NCI-H2196 (cell line): Measurements from ENCODE around the gene PIGU.
"Not testable (repeated sequence)": the region's sequence is repeated elsewhere in the genome, so short reads cannot be mapped to it uniquely, and the experiment has no call there.

ENCODE experiments used
- DNase-seq: peaks from one replicate; lab custom pipeline; 2025; ENCODE audit not compliant: unreplicated experiment; lab: John Stamatoyannopoulos, UW

The PIGU gene

DNA sequence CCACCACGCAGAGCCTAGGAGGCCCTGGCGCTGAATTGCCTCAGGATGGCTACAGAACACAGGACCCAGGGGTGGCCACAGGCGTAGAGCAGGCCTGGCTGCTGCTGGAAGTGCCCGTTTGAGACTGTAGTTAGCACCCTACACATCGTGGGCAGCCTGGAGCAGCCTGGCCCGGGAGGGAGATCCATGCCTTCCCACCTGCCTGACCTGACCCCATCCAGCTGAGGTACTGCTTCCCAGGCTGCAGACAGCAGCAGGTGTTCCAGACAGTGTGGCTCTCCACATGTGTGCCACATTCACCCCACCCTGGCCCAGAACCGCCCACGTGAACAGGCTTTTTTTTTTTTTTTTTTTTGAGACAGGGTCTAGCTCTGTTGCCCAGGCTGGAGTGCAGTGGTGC lies 139.2 kb downstream of the PIGU start:
- no peak for DNase-seq

DNA sequence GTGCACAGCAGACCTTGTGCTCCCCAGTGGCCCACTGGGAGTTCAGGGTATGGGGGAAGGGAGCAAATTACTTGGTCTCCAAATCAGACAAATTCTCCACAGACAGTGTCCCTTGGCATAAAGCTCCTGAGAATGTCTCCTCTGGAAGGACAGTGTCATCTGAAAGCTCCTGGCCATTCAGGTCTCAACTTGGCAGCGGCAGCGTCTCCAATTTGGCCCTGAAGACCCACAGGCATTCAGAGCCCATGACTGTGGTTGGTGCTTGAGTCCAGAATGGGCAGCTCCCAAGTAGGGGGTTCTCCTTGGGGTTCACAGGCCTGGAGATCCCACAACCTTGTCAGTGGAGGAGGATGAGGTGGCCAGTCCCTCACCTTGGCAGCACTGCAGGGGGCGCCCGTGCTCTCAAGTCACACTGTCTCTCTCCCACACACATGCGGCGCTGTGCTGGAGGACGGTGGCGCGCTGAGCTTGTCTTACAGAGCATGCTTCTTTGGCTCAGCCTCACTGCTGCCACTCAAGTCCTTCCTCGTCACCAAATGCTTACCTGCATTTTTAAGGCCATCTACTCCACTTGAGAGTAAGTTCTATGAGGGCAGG lies 140.0 kb downstream of the PIGU start:
- DNase-seq: peak; percentile 10

DNA sequence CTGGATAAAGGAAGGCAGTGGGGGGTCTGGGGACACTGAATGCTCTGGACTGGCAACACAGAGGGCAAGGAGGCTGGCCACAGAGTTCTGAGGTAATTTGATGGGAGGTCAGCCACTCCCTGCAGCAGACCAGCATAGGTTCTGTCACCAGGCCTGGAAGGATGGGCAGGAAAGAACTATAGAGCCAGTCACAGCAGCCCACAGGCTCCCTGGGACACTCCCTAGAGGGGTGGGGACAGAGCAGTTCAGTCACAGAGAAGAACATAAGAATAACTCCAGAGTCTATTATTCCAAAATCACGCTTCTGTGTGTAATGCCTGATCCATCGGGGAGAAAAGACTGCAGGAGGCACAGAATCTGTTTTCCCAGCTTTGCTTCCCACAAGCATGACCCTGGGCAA lies 141.0 kb downstream of the PIGU start:
- DNase-seq: no peak

DNA sequence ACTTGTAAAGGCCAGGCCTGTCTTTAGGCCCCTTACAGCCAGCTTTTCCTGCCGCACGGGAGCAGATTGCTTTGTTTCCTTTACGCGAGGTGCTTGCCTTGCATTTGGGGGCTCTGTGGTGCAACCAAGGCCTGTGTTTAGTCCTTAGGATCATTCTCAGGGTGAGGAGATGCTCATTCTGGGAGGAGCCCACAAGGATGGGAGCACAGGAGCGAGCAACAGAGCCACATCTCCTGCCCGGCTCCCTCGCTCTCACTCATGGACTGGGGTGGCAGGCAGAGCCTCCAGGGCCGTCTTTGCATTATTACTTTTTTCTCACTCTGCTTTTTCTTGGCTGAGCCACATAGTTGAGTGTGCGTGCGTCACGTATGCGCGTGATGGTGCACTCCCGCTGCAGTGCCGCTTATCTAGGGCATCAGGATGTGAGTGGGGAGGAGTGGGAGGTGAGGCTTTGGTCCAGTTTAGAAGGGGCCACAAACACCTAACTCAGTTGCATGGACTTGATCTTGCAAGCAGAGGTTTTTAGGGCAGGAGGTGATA lies 141.5 kb downstream of the PIGU start:
- no peak for DNase-seq

DNA sequence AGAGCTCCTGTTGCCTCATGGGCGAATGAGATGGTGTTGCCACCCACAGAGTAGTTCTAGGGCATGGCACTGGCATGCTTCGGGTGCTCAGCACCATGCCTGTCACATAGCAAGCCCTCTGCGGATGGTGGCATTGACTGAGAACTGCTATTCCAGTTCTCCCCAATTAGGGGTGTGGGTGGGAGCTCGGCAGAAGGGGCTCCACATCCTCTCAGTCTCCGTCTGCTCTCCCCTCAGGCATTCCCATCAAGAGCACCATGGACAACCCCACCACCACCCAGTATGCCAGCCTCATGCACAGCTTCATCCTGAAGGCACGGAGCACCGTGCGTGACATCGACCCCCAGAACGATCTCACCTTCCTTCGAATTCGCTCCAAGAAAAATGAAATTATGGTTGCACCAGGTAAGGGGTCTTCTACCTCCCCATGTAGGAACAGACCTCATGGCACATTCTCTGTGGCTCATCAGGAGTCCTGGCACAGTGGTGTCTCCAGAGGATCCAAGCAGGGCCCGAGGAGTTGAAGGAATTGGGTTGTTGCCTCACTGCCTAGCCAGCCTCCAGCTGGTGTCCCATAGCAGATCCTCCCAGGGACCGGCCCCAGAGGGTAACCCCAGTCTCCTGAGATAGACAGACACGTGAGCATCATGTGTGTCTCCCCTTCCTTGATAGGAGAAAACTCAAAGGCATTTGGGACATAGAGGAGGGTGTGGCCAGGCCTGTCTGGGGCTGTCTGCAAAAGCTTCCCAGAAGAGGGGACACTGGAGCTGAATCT lies 142.3 kb downstream of the PIGU start:
- no peak for DNase-seq

DNA sequence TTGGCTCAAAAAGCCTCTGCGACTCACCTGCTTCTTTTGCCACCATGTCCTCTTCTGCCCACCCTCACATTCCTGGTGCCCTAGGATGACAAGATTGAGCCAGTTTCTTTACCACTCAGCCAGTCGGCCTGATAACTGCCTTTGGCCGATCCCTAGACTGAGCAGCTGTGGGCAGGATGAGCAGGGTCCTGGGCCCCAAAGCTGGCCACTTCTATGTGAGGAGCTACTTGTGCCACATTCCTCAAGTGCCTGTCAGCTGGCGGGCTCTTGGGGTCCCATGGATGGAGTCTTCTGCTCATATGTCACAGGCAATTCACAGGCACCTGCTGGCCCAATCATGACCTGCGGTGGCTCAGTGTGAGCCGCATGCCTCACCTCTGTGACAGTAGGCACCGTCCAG lies 144.1 kb downstream of the PIGU start:
- no peak for DNase-seq

DNA sequence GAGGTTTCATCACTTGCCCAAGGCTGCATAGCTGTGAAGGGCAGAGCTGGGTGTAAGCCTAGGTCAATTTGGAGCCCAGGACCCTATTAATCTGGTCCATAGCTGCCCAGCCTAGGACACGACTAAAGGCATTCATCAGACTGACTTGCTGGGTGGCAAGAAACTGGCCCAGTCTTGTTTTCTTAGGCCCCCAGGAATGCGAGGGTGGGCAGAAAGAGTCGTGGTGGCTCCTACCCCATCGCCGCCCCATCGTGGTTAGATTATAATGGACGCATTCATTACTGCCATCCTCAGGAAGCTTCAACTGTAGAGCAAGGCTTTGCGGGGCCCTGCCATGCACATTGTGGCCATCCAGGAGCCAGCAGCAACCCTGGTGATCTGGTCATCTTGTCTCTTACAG lies 144.6 kb downstream of the PIGU start:
- no peak for DNase-seq

DNA sequence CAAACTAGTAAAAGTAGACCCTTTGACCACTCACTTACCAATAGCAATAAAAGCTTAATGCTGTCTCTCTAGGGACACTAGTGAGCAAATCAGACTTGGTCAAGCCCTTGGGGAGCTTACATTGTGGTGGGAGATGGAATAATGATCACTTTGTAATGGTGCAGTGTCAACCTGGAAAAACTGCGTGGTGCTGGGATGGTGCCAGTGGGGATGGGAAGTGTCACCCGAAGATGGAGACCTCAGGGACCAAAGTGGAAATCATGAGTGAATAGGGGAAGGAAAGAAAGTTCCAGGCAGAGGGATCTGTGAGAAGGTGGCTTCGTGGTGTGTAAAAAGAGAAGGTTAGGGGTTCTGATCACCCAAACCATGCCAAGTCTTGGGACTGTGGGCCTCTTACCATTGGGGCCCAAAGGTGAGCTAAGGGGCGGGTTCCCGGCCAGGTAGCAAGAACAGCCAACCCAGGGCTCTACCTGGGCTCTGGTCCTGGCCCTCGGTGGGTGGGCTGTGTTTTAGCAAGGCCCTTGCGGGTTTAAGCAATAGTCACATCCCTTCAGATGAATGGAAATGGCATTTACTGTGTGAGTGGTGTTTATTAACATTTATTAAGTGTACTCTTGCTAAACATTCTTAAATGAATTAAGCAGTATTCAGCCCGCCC lies 145.2 kb downstream of the PIGU start:
- no peak for DNase-seq

DNA sequence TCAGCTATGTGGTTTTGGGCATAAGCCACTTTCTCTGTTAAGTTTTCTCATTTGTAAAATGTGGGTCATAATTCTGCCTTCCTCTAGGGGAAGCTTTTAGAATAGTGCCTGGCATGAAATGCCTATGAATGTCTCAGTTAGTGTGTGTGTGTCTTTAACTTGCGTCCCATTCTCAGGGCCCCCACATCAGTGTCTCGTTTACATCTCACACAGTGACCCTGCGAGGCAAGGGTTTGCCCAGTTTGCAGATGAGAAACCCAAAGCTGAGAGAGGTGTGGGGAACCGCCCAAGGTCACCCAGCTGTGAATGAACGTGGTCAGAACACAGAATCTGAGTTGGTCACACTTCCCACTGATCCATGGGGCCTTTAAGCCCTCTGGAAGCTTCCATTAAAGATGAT lies 146.6 kb downstream of the PIGU start:
- no peak for DNase-seq

DNA sequence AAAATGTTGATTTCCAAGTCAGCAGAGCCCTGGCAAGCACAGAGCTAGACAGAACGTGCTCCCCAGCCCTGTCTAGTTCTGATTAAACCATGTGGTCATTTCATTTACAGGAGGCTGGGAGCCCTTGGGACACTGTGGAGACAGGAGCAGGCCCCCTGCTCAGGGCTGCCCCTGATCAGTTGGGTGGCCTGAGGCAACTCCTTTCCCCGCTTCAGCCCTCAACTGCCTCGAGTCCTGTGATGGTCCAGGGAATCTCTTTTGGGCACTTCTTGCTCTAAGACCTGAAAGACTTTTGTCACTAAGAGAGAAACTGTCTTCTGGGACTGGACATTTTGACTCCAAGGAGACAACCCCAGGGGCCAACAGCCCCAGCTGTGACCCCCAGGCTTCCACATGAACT lies 147.2 kb downstream of the PIGU start:
- DNase-seq: no peak

DNA sequence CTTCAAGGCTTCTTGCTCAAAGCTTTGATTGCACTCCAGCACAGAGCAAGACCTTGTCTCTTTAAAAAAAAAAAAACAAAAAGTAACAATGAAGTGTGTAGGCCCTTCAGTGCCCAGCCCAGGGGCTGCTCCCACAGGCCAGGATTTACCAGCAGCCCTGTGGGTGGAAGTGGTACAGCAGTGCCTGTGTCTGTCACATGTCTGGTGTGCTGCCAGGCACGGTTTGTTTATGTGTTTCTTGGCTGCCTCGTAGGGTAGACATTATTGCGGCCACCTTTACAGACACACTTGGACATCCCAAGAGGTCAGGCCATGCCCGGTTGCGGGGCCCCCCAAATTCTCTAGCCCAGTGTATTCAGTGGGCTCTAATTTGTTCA lies 148.0 kb downstream of the PIGU start:
- no peak for DNase-seq

DNA sequence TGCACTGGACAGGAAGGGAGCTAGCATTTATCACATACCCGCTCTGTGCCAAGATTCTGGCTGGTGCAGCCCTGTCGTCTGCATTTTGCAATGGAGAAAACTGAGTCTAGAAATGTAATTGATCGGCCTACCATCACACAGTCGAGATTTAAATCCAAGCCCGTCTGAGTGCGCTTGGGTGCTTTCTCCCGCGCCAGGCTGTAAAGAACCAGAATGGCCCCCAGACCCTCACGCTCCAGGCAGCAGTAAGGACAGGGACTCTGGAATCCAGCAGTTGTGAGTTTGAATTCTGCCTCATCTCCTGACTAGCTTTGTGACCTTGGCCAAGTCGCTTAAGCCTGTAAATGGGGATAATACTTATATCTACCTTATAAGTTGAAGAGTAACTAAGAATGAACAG lies 149.9 kb downstream of the PIGU start:
- DNase-seq: no peak

DNA sequence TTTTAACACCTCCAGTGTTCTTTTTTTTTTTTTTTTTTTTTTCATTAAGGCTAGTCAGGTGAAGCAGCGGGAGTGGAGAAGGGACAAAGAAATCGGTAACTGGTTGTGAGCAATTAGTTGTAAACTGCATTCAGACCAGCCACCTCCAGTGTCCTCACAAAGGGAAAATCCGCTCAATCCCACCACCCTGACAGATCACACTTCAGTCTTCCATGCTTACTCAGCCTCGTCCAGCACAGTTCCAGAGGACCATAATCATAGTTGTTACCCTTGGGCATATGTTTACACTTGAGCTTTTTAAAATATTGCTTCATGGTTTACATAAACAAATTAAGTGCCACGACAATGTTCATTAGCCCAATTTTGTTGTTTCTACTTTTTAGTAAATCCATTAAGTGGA lies 150.4 kb downstream of the PIGU start:
- no peak for DNase-seq

DNA sequence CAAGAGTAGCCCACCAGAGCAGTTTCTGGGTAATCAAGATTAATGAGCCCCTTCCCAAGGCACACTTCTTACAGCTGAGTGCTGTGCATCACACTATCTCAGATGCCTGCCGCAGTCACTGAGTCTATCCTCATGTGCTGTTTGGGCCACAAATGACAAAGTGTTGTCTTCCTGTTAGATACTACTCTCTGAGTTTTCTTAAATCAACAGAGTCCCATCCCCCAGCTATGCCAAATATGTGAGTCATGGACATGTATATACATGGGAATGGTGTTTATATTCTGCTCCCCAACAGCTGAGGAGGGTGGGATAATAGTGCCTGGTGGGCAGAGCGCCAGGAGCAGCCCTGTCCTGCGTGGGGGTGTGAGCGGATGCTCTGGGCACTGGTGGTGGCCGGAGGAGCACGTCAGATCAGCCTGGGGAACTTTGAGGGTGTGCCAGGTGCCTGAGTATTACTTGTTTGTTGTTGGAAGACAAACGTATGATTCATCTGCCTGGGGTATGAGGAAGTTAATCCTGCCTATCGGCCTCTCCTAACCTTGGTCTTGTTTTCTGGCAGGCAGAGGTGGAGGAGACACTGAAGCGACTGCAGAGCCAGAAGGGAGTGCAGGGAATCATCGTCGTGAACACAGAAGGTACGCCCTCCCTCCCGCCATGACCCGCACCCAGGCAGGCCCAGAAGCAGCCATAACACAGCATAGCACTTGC lies 151.0 kb downstream of the PIGU start:
- DNase-seq: peak; percentile 90

DNA sequence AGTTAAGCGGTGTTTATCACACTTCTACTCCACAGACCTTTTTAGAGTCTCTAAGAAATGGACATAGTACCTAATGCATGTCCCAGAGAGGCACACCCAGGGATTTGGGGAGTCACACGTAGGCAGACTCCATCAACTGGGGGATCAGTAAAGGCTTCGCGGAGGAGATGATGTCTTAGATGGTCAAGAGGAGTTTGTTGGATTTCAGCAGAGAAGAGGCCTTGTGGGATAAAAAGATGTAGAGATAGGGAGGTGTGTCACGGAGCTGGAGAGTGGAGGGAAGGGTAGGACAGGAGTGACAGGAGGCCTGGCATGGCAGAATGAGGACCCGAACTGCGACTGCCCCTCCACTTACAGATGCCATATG lies 151.6 kb downstream of the PIGU start:
- DNase-seq: no peak

DNA sequence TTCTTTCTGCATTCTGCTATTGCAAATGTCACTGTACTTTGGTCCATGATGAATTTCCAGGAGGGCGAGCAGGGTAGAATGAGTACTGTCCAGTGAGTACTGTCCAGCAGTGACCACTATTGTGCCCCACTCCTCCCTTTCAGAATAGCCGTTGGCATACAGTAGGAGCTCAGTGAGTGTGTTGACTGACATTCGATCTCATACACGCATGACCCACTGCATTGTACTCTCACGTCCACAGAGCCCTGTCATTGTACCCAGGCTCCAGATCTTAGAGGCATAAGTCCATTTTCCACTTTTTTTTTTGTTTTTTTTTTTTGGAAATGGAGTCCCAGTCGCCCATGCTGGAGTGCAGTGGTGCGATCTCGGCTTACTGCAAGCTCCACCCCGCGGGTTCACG lies 152.5 kb downstream of the PIGU start:
- DNase-seq: no peak

DNA sequence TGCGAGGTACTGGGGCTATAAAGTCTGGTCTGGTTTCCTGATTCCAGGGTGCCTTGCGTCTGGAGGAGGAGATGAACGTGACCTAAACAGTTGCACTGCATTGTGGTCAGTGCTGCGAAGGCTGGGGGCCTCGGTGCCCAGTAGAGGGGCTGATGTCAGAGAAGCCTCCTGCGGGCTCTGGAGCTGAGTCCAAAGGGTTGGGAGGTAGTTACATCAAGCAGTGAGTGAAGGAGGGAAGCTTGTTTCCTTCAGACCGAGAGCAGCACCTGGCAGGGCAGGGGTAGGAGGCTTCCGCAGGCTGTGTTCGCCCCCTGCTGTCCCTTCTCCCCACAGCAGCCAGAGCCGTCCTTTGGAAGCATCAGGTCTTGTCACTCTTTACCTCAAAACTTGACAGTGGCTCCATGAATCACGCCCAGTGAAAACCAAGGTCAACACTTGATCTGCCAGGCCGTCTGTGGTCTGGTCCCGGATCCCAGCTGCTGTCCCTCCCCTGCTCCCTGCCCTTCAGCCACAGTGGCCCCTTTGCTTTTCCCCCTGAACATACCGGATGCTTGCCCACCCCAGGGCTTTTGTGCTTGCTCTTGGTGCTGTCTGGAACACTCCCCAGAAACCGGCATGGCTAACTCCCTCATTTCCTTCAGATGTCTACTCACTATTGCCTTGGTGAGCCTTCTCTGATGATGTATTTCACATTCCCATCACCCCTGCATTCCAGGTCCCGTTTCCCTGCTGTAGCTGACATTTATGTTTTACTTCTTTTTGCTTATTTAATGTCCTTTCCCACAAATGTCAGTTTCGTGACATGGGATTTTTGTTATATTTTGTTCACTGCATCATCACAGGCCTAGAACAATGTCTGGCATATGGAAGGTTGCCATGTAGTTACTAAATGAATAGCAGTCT lies 153.7 kb downstream of the PIGU start:
- peak; percentile 49 for DNase-seq

DNA sequence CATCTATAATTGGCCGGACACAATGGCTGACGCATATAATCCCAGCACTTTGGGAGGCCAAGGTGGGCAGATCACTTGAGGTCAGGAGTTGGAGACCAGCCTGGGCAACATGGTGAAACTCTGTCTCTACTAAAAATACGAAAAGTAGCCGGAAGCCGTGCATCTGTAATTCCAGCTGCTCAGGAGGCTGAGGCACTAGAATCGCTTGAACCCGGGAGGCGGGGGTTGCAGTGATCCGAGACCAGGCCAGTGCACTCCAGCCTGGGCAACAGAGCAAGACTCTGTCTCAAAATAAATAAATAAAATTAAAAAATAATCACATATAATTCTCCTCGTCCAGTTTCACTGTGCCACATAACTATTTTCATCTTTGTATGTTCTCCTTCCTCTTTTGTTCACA lies 157.1 kb downstream of the PIGU start:
- DNase-seq: not testable (repeated sequence)

DNA sequence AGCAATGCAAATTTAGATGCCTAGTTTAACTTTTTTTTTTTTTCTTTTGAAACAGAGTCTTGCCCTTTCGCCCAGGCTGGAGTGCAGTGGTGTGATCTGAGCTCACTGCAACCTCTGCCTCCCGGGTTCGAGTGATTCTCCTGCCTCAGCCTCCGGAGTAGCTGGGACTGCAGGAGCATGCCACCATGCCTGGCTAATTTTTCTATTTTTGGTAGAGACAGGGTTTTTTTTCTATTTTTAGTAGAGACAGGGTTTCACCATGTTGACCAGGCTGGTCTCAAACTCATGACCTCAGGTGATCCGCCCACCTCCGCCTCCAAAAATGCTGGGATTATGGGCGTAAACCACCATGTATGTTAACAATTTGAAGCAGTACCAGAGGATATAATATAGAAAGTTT lies 158.0 kb downstream of the PIGU start:
- not testable (repeated sequence) for DNase-seq

DNA sequence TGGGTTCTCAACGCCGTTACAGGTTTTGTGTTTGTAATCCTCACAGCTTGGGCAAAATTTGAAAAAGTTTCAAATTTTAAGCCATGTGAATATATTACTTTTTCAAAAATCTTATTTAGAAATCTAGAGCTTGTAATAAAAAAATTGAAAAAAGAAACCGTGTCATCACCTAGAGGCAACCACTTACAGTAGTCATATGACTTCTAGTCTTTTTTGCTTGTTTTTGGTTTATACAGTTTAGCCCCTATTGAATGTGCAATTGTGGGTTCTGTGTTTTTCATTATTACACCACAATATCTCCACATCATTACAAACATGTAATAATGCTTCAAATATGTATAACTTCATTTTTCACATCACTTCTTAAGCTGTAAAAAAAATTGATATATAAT lies 159.8 kb downstream of the PIGU start:
- no peak for DNase-seq
